Large intestine (tissue), 3 donors: Measurements from ENCODE around the gene DHRSX. TPM values are rescaled to one million over a fixed set of nuclear protein-coding genes. Genes with fewer than 3 reads are reported as not detected.

Experiments used
- DNase-seq, 2 donors: peaks; one replicate each; pipeline versions ENCODE4 v3.0.0 to v3.0.0-alpha.2; 2013
- H3K27ac ChIP-seq: one replicate; pipeline ENCODE4 v1.5.1; 2013; ENCODE audit warnings: low read length
- H3K27me3 ChIP-seq: 2 replicates; pipeline ENCODE4 v1.6.1; 2013; ENCODE audit warnings: low read length; ENCODE audit not compliant: control insufficient read depth, insufficient read depth
- H3K36me3 ChIP-seq: 2 replicates; pipeline ENCODE4 v1.6.1; 2013; ENCODE audit warnings: low read length; ENCODE audit not compliant: control insufficient read depth, insufficient read depth
- H3K4me1 ChIP-seq: one replicate; pipeline ENCODE4 v1.6.1; 2013; ENCODE audit warnings: low read length; ENCODE audit not compliant: control insufficient read depth, insufficient read depth
- H3K4me3 ChIP-seq: one replicate; pipeline ENCODE4 v1.5.1; 2013; ENCODE audit warnings: low read length
- H3K9me3 ChIP-seq: one replicate; pipeline ENCODE4 v1.6.1; 2013; ENCODE audit warnings: mild to moderate bottlenecking, low read depth, low read length, moderate library complexity; ENCODE audit not compliant: control insufficient read depth
- WGBS: methylation state at CpG from one replicate; pipeline ENCODE4 v1.1.5; 2013; ENCODE audit warnings: low lambda C conversion rate; ENCODE audit not compliant: insufficient coverage; 5-methylcytosine and 5-hydroxymethylcytosine counted together
- polyA plus RNA-seq: library from polyadenylated mRNA; unstranded; fragments of 120-200 nt; gene quantifications from one replicate; pipeline ENCODE4 v1.2.1, GENCODE V29; 2013

Gene DHRSX
- polyA plus RNA-seq, 1 donor = 17.9 TPM

DNA sequence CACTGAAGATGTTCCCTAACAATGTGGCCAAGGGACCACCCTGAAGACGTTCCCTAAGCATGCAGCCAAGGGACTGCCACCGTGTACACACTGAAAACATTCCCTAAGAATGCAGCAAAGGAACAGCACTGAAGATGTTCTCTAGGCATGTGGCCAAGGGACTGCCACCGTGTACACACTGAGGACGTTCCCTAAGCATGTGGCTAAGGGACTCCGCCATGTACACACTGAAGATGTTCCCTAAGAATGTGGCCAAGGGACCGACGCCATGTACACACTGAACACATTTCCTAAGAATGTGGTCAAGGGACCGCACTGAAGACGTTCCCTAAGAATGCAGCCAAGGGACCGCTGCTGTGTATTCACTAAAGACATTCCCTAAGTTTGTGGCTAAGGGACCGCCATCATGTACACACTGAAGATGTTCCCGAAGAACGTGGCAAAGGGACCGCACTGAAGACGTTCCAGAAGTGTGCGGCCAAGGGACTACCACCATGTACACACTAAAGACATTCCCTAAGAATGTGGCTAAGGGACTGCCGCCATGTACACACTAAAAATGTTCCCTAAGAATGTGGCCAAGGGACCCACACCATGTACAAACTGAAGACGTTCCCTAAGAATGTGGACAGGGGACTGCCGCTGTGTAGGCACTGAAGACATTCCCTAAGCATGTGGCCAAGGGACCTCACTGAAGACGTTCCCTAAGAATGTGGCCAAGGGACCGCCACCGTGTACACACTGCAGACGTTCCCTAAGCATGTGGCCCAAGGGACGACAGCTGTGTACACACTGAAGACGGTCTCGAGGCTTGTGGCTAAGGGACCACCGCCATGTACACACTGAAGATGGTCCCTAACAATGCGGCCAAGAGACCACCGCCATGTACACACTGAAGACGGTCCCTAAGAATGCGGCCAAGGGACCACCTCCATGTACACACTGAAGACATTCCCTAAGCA is 54.8 kb downstream of the DHRSX start:
- Histone ChIP-seq H3K36me3 (peaks cover 6% of the 10 kb centered on the region), H3K4me3 (no peak overlapping the region), H3K4me1 (no peaks in the 10 kb centered on the region), H3K27me3 (no peaks in the 10 kb centered on the region), H3K9me3 (no peaks in the 10 kb centered on the region), H3K27ac (no peak overlapping the region)
- no peak for DNase-seq
- 100% methylated on average over 3 of the region's 31 CpGs for WGBS

DNA sequence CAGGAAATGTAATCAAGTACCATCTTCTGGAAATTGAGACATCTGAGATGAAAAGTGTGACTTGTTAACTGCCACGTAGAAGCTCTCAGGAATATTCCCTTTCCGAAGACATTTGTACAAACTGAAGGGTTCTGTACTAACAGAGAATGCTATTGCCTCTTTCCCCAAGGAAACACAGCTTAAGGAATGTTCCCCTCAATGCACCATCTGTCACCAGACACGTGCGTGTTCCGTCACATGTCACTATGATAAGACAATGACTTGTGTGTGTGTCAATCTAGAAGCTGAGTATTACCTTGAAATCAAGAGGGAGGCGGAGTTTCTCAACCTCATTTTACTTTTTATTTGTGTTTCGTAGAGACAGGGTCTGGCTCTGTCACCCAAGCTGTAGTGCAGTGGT is 58.1 kb downstream of the DHRSX start:
- DNase-seq = peak in 1 of 2 donors; percentile 48
- Histone ChIP-seq H3K4me3 (no peak overlapping the region), H3K27ac (no peak overlapping the region), H3K9me3 (no peaks in the 10 kb centered on the region), H3K4me1 (no peaks in the 10 kb centered on the region), H3K36me3 (peaks cover 14% of the 10 kb centered on the region), H3K27me3 (no peaks in the 10 kb centered on the region)
- WGBS = no CpG with 5 or more reads among the region's 7 CpGs

DNA sequence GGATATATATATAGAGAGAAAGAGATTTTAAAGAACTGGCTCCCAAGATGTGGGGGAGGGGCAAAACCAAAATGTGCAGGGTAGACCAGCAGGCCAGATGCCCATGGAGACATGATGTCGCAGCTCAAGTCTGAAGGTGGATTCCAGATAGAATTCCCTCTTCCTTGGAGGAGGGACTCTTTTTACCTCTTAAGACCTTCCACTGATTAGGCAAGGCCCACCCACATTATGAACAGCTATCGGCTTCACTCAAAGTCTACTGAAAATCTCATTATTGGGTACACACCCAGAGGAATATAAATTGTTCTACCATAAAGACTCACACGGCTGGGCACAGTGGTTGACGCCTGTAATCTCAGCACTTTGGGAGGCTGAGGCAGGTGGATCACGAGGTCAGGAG is 59.3 kb downstream of the DHRSX start:
- WGBS = no CpG with 5 or more reads among the region's 5 CpGs
- Histone ChIP-seq H3K4me3 (no peak overlapping the region), H3K4me1 (no peaks in the 10 kb centered on the region), H3K36me3 (peaks cover 9% of the 10 kb centered on the region), H3K27ac (no peak overlapping the region), H3K9me3 (no peaks in the 10 kb centered on the region), H3K27me3 (no peaks in the 10 kb centered on the region)
- no peak for DNase-seq

DNA sequence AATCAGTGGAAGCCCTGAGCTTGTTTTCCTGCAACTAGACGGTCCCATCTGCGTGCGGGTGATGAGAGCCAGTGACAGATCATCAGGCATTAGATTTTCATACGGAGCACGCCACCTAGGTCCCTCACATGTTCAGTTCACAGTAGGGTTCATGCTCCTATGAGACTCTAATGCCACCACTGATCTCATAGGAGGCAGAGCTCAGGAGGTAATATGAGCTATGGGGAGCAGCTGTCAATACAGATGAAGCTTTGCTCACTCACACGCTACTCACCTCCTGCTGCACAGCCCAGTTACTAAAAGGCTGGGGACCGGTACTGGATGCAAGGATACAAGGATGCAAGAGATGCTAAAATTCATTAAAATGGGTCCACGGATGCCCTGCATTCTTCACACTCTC is 61.2 kb downstream of the DHRSX start:
- Histone ChIP-seq H3K27me3 (no peaks in the 10 kb centered on the region), H3K9me3 (no peaks in the 10 kb centered on the region), H3K27ac (no peak overlapping the region), H3K36me3 (peaks cover 9% of the 10 kb centered on the region), H3K4me3 (no peak overlapping the region), H3K4me1 (no peaks in the 10 kb centered on the region)
- no CpG with 5 or more reads among the region's 8 CpGs for WGBS
- DNase-seq = no peak

DNA sequence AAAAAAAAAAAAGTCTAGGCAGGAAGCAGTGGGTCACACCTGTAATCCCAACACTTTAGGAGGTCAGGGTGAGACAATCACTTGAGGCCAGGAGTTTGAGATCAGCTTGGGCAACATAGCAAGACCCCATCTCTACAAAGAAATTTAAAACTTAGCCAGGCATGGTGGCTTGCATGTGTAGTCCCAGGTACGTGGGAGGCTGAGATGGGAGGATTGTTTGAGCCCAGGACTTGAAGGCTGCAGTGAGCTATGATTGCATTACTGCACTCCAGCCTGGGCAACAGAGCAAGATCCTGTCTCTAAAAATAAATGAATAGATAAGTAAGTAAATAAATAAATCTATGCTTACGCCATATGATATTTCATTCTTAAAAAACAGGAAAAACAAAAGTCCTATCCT is 65.3 kb downstream of the DHRSX start:
- no peak overlapping the region for H3K4me3 ChIP-seq
- no peak for DNase-seq
- H3K36me3 ChIP-seq = peaks cover 4% of the 10 kb centered on the region
- no peaks in the 10 kb centered on the region for H3K27me3 ChIP-seq
- WGBS = 100% methylated on average over 1 of the region's 2 CpGs
- no peaks in the 10 kb centered on the region for H3K9me3 ChIP-seq
- no peak overlapping the region for H3K27ac ChIP-seq
- no peaks in the 10 kb centered on the region for H3K4me1 ChIP-seq

DNA sequence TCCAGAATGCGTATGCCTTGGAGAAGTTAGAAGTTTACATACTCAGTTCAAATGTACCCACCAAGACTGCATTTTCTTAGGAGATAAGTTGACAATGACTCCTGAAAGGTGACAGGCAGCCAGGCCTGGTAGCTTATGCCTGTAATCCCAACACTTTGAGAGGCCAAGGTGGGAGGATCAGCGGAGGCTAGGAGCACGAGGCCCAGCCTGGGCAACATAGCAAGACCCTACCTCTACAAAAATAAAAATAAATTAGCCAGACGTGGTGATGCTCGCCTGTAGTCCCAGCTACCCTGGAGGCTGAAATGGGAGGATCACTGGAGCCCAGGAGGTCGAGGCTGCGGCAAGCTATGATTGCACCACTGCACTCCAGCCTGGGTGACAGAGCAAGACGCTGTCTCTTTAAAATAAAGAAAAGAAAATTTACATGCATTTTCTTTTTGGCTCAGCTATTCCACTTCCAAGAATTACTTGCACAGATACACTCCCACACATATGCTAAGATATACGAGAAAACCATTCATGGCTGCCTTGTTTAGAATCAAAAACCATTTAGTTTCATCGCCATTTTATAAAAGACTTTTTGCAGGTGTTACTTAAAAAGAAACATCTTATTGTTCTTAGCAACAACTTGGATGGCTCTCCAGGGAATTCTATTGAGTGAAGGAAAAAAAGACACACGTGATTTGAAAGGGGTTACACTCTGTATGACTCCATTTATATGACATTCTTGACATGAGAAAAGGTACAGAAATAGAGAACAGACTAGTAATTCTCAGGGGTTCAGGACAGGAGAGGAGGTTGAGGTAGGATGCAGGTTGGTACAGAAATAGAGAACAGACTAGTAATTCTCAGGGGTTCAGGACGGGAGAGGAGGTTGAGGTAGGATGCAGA is 66.3 kb downstream of the DHRSX start:
- Histone ChIP-seq H3K9me3 (no peaks in the 10 kb centered on the region), H3K4me3 (no peak overlapping the region), H3K27ac (no peak overlapping the region), H3K27me3 (no peaks in the 10 kb centered on the region), H3K4me1 (no peaks in the 10 kb centered on the region), H3K36me3 (peaks cover under 1% of the 10 kb centered on the region)
- DNase-seq = no peak
- no CpG with 5 or more reads among the region's 12 CpGs for WGBS

DNA sequence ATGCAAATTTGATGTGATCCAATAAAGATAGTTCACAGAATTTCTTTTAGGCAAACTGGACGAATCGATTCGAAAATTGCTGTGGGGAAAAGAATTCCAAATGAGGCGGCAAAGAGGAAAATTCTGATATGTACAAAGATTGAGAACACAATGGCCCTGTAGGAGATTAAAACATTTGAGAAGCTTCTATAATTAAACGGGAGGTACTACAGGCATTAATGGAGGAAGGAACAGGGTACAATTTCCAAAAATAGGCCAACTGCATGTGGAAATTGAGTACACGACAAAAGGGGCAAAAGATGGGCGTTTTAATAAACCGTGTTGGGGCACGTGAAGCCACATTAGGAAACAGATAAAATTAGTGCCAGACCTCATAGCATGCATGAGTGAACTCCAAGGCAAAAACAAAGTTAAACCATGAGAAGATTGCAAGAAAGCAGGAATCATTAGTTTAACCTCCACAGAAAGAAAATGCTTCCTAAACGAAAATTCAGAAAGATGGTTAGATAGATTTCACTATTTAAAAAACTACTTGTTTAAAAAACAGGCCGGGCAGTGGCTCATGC is 68.4 kb downstream of the DHRSX start:
- no peaks in the 10 kb centered on the region for H3K27me3 ChIP-seq
- H3K4me1 ChIP-seq = no peaks in the 10 kb centered on the region
- H3K9me3 ChIP-seq = no peaks in the 10 kb centered on the region
- H3K36me3 ChIP-seq = no peaks in the 10 kb centered on the region
- H3K27ac ChIP-seq = no peak overlapping the region
- no peak overlapping the region for H3K4me3 ChIP-seq
- no peak for DNase-seq
- 93% methylated on average over 11 of the region's 11 CpGs for WGBS

DNA sequence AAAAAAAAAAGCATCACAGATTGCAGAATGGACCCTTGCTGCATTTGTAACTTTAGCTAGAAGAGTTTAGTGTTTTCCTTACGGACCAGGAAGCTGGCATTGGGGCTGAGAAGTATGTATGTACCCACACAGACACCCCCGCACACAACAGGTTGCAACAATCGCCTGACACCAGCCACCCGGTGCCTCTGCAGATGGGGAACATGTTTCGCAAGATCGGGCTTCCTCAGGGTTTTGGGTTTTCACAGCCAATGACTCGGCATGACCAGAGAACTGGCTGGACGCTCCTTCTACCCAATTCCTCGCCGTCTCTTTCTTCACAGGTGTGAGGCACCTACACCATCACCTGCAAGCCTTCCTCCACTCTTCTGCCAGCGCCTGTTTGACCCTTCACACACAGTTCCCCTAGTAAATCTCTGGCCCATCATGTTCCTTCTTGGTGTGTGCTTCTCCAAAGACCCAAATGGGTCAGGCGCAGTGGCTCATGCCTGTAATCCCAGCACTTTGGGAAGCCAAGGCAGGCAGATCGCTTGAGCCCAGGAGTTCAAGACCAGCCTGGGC is 70.4 kb downstream of the DHRSX start:
- Histone ChIP-seq H3K4me3 (no peak overlapping the region), H3K27ac (no peak overlapping the region), H3K9me3 (no peaks in the 10 kb centered on the region), H3K27me3 (no peaks in the 10 kb centered on the region), H3K36me3 (peaks cover 3% of the 10 kb centered on the region), H3K4me1 (no peaks in the 10 kb centered on the region)
- no peak for DNase-seq
- no CpG with 5 or more reads among the region's 13 CpGs for WGBS

DNA sequence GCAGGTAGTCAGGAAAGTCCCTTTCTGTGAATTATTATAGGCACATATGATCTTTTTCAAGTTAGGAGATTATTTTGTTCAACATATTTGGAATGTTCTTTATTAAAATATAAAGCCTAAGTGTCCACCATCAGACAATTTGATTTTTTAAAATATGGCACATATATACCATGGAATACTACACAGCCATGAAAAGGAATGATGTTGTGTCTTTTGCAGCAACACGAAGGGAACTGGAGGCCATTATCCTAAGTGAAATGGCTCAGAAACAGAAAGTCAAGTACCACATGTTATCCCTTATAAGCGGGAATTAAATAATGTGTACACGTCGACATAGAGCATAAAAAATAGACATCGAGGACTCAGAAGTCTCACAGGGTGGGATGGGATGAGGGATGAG is 73.0 kb downstream of the DHRSX start:
- Histone ChIP-seq H3K27me3 (no peaks in the 10 kb centered on the region), H3K36me3 (peaks cover 9% of the 10 kb centered on the region), H3K4me1 (no peaks in the 10 kb centered on the region), H3K9me3 (no peaks in the 10 kb centered on the region), H3K27ac (no peak overlapping the region), H3K4me3 (no peak overlapping the region)
- no CpG with 5 or more reads among the region's 5 CpGs for WGBS
- DNase-seq = no peak

DNA sequence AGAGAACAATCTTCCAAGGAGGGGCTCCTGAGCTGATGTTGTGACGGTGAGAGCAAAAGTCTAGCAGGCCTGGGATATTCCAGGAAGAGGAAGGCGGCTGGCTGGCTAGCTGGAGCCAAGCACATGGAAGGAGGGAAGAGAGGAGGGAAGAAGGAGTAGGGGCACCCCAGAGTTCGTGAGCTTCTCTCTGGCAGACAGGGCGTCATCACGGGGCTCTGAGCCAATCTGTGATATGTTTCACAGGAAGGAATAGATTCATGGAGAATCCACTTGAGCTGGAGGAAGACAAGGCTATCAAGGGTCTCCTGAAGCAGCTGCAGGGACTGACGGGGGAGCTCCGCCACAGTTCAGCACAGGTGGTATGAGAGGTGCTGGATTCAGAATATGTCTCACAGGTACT is 73.6 kb downstream of the DHRSX start:
- H3K4me1 ChIP-seq = no peaks in the 10 kb centered on the region
- WGBS = 80% methylated on average over 1 of the region's 7 CpGs
- no peak overlapping the region for H3K27ac ChIP-seq
- H3K9me3 ChIP-seq = no peaks in the 10 kb centered on the region
- no peak for DNase-seq
- no peak overlapping the region for H3K4me3 ChIP-seq
- H3K27me3 ChIP-seq = no peaks in the 10 kb centered on the region
- peaks cover 9% of the 10 kb centered on the region for H3K36me3 ChIP-seq
